GM12872 (cell line): ENCODE results near the gene NACAD.

ENCODE experiments used
- CTCF ChIP-seq: IDR thresholded peaks from 3 replicates; pipeline ENCODE4 v1.5.1; 2011; ENCODE audit warnings: low read depth, mild to moderate bottlenecking, low read length, moderate library complexity; ENCODE audit not compliant: insufficient read depth

NACAD gene

GRCh38 chr7:45036796-45037195 lies 52.0 kb downstream of the NACAD start:
- no peak for TF ChIP-seq CTCF

- no peak for TF ChIP-seq CTCF
These were observed 52.5 kb downstream of the NACAD start for GRCh38 chr7:45036317-45036716.

GRCh38 chr7:45035893-45036292 lies 52.9 kb downstream of the NACAD start:
- TF ChIP-seq CTCF, result no peak

GRCh38 chr7:45035371-45035770 lies 53.4 kb downstream of the NACAD start:
- no peak for TF ChIP-seq CTCF

- TF ChIP-seq CTCF, result no peak
These were observed 54.9 kb downstream of the NACAD start for GRCh38 chr7:45033931-45034290.

- TF ChIP-seq CTCF, result no peak
These were observed 55.4 kb downstream of the NACAD start for GRCh38 chr7:45033261-45033930.

GRCh38 chr7:45032421-45032820 lies 56.3 kb downstream of the NACAD start:
- no peak for TF ChIP-seq CTCF
